NOMO-1 treated with DMSO at 0.1 percent for 48 hours (cell line): ENCODE data around the gene TSPAN9.

ENCODE experiments used
- DNase-seq: peaks from one replicate; lab custom pipeline; 2025; ENCODE audit not compliant: unreplicated experiment; lab: John Stamatoyannopoulos, UW

The TSPAN9 gene

DNA sequence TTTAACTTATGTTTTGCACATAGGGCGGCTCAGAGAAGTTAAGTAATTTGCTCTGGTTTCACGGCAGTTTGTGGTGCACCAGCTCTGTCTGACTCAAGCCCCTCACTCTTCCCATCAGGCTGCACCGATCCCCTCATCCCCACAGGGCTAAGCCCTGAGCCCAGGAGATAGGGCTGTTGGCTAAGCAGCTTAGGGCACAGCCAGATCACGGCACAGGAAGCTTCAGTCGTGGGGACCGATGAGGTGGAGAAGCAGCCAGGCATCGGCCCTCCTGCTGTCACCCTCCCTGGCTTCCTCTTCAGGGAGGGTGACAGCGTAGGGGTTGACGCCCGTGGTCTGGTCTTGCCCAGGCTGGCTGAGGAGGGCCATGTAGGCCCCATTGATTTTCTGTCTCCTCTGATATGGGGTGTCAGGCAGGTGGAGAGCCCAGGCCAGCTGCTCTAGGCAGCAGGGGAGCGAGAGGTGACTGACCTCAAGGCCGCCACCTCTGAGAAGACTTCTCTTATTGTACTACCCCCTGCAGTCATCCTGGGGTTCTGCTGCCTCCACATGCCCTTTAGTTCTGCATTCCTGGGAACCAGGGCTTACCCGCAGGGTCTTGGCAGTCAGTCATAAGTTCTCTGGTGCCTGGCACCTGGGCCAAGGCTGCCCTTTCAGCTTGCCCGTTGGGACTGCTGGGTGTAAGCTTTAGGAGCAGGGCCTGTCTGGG, 166.4 kb downstream of the TSPAN9 start:
- no peak for DNase-seq

DNA sequence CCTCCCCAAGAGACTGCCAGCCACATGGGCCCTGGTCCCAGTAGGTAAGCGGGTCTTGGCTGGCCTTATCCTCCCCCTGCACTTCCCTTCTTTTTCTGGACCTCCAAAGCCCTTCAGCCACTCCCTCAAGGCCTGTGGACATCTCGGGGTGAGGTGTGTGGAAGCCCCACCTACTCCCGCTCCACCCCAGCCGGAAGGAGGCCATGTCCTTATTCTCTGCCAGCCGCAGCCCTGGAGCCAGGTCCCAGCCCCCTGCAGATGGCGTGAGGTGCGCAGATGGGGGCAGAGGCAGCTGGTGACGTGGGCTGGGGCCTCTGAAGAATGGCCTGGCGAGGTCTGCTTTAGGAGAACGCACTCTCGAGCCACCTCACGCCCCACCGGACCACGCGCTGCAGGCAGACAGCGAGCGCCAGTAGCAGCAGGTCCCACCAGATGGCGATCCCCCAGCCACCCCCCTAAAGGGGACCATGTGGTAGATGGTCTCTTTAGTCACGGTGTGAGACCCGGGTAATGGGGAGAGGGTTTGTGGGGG, 167.1 kb downstream of the TSPAN9 start:
- no peak for DNase-seq

DNA sequence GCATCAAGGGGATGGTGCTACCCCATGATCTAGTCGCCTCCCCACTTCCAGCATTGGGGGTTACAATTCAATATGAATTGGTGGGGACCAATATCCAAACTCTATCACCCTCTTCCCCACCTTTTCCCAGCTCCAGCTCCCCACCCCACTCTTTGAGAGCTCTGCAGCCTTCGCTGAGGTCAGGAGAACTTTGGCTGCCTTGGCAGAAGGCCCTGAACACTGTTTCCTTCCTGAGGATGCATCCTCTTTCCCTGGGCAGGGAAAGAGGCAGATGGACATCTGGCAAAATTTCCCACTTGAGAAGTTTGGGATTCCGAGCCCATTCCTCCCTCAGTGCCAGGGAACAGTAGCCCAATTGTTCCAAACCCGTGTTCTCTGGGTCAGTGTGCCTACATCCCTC, 169.1 kb downstream of the TSPAN9 start:
- DNase-seq, result no peak

DNA sequence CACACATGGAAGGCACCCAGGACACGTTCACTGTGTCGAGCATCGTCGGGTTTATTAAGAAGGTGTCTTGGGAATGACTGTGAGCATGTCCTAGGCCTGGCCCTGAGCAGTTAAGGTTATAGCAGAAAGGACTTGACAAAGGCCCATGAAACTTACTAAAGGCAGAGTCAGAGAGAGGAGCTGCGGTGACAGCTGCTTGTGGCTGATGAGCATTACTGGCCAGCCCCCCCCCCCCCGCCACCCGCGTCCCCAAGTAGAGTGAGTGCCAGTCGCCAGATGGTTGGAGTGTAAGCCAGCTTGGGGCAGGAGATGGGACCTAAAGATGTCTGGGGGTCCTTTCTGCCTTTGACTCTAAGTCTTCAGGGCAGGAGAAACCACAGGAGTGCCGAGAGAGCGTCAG, 169.9 kb downstream of the TSPAN9 start:
- DNase-seq, result no peak

DNA sequence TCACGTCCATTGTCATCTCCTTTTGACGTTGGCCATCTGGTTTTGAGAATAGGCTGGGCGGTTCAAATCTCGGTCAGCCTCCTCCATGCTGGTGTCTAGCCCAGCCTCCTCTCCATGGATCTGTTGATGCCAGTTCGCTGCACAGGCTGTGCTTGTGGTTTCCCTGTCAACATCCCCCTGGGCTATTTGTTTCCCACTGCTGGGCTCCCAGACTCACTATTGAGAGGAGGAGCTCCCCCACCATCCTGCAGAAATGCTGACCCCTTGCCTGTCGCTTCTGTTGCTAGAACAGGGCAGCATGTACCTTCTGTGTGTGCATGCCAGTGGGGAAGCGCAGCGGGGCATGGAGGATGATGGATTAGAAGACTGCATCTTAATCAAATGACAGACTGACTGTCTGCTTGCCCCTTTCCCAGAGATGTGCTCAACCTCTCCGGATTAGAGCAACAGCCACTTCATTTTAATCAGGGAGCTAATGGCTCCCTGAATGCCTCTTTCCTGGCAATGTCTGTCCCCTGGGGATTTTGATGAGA, 170.5 kb downstream of the TSPAN9 start:
- DNase-seq, result no peak

DNA sequence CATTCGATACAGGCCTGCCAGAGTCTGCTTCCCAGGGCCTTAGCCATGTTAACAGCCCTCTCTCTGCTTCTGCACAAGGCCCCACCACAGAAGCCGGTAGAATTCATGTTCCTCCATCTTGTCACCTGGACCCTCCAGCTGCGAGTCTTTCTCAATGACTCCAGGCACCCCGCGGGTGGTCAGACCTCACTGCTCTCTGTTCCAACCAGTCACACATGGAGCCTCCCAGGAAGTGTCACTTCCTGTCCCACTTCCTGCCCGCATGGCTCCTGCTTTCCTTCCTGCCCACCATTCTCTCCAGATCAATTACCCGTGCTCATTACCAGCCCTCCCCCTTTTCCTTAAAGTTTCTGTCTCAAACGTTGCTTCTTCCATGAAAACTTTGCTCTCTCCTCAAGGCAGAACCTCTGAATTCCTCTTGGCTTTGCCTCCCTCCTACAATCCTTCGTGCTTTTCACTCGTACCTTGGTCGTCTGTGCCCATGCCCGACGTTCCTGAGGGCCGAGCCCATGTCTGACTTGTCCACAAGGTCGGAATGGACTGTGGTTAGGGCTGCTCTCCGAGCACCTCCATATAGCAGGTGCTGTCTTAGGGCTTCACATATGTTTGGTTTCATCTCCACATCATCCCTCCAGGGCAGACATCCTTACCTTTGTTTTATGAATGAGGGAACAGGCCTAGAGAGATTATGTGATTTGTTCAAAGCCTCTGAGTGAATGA, 172.1 kb downstream of the TSPAN9 start:
- no peak for DNase-seq

DNA sequence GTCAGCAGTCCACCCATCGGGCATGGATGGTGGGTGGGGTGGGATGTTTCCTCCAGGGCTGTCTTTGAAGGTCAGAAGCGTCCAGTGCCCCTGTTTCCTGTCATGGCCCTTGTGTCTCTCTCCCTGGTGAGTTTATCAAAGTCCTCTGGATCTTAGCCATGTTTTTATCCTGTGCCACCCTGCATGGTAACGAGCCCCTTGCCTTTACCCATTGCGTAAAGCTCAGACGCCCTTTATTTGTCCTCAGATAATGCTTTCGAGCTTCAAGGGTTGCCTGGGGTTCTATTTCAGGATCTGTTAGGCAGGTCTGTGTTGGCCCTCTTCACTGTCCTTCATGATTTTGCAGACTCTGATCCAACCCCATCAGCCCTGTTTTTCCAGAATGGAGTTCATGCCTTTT, 172.9 kb downstream of the TSPAN9 start:
- no peak for DNase-seq

DNA sequence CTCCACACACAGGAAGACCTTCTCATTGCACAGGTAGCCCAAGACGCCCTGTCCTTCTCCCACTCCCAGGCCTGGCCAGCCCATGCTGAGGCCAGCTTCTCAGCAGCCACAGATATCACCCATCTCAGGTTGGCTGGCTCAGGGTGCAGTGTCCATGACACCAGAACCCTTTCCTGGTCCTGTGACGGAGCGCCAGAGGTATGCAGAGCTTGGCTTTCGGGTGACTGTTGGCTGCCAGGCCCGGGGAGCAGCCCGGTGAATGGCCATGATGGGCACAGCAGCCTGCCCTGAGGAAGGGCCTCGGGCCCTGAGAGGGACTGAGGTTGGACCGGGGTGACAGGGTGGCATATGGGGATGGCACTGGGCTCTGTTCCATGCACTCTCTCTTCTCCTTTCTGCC, 173.4 kb downstream of the TSPAN9 start:
- no peak for DNase-seq

DNA sequence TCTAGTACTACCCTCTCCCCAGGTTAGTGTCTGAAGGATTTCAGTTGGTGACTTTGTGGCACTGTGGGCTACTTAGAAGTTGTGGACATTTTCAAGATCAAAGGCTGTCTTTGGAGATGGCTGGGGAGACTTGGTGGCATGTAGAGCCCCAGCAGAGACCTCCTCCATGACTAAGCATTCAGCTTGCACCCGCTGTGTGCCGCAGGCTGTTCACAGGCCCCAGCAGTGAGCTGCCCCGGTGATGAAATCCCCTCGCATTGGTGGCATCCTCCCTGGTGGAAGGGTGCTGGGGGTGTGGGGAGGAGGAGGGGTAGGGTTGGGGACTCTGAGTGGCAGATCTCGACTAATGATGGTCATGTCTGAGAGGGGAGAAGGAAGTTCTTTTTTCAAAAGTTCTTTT, 173.9 kb downstream of the TSPAN9 start:
- DNase-seq, result peak; percentile 6

DNA sequence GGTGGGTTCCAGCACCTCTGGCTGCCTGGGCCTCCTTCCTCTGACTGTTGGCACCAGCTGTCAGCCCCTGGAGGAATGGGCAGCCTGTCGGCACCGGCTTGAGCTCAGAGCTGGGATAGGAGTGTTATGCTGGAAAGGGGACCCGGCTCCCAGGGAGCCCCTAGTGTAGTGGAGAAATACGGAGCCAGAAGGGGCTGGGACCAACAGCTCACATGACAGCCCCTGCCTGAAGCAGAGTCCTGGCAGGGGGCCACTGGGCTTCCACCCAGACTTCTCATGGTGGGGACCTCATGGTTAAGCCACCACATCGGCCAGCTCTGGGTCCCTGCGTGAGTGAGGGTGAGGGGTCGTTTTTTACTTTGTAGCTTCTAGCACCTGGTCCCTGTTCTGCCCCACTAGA, 174.5 kb downstream of the TSPAN9 start:
- DNase-seq, result no peak

DNA sequence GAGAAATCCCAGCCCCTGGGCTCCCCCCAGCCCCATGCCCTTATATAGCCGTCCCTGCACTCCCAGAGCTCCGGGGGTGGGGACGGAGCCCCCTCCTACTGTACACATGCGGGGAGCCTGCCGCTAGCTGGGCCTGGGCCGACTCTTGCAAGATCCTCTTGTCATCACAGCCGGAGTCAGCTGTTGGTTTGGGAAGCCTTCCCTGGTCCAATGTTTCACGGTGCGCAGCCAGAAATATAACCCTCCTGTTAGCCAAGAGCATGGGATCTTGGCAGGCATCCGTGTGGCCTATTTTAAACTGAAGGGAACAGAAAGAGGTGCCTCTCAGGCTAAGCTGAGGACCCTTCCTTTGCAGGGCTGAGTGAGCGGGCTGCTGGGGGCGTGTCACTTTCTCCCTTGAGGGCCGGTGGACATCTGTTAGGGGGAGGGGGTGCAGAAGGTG, 175.3 kb downstream of the TSPAN9 start:
- no peak for DNase-seq

DNA sequence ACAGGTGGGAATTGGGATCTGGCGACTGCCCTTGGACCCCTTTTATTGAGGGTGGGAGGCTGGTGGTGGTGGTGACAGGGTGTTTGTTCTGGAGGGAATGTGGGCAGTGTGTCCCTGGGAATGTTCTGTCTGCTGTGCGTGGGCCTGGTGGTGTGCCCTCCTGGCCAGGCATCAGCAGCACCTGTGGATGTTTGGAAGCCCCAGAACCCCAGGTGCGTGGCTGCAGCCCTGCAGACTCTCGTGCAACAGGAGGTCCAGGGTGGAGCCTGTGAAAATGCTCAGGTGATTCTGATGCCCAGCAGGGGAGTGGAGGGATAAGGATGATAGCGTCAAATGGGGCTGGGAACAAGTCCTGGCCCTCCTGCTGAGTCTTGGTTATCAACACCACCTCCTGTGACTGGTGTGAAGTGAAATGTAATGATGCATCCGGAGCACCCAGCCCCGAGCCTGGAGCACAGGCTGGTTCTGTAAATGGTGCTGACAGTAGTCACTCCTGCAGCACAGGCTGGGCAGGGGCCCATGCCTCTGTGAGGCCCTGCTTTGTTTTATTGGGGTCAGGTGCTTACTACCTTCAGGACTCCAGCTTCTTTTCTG, 176.6 kb downstream of the TSPAN9 start:
- no peak for DNase-seq

DNA sequence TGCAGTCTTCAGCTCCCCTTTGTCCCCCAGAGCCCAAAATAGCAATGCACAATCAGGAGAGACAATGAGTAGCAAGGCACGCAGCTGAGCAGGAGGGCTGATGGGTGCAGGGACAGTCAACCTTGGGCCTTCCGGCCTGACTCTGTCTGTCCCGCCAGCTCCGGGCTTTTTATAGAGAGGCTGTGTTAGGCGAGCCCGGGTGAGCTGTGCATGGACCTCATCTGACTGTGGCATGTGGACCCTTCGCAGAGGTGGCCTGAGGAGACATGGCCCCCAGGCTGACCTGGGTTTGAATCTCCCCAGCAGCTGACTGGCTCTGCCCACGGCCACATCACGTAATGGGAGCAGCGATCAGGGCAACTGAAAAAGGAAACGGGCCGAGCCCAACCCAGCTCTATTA, 177.9 kb downstream of the TSPAN9 start:
- DNase-seq, result no peak

DNA sequence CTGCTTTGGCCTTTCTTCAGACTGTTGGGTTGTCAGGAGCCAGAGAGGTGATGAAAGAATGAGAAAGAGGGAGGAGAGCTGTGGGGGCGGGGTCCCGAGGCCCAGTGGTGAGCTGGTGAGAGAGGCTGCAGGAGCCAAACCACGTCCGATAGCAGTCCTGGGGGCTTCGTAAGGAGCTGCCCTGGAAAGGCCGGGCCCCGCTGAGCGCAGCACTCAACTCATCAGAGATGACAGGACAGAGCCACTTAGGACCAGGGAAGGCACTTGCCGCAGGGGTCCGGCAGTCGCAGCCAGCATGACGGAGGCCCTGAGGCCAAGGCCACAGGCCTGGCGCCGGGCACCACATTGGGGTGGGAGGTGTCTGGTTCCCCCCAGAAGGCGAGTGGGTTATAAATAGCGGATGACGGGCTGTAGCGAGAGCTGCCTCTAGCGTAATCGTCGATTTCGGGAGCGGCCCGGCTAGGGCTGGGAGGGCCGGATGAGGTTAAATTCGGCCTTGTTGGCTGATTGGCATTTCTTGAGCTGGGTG, 179.0 kb downstream of the TSPAN9 start:
- DNase-seq, result no peak

DNA sequence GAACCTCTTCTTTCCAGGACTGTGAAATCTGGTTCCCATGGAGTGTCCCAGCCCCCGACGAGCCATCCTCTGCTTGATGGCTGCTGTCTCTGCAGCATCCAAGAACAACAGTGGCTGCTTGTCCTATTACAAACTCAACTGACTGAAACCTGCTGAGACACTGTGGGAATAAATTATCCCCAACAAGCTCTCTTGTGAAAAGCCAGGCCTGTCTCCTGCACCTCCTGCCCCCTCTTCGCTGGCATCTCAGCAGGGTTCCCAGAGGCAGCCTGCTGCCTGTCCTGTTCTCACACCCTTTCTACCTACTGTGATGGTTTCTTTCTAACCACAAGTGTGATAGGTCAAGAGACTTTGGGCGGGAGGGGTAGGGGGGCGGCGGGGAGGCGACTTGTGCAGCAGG, 180.2 kb downstream of the TSPAN9 start:
- no peak for DNase-seq

DNA sequence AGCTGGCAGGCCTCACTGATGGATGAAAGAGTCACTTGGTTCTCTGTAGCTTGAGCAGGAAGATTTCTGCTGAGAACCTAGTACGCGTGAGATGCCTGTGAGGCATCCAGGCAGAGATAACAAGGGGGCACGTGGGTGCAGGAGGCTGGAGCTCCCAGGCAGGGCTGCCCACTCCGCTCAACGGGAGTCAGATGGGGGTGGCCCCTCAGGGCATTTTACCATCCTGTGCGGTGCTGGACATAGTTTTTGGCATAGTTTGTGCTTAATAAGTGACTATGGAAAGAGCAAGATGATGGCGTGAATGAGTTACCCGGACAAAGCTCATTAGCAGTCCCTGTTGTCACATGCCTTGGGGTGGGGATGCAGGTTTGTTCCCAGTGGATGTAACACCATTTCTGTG, 182.8 kb downstream of the TSPAN9 start:
- DNase-seq, result no peak

DNA sequence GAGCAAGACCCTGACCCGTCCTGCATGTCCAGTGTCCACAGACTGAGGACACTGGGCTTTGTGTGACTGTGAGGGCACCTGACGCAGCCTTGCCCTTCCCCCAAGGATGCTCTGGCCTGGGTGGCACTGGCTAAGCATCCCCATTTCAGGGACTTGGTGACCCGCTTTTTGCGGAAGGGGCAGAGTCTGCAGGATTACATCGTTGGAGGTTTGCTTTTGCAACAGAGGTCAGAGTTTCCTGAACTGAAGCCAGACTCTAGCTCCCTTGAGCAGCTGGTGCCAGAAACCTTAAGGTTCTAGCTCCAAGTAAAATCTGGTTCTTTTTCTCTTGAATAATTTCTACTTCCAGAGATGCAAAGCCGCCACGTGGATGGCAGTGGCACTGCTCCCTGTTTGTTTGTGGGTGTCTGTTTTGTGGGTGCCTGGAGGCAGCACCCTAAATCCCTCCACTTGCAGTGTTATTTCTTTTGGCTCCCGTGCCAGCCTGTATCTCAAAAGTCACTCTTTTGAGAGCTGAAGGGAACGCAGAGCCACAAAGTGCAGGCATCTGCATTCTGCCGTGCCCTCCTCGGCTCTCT, 184.7 kb downstream of the TSPAN9 start:
- no peak for DNase-seq

DNA sequence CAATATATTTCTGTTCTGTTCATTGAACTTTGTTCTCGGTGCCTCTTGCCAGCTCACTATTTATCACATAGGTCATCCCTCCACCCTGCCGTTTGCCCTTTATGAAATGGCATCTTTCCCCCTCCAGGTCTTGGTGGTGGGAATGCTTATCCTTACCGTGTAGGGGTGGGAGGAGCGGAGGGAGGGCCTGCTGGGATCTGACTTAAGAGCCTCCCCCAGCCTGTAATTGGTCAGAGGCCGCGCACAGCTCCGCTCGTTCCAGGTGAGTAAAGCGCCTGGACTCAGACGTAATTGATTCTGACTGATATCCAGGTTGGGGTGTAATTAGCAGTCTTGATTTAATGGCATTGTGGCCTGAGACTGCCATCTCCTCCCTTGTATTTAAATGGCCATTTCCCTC, 185.3 kb downstream of the TSPAN9 start:
- no peak for DNase-seq

DNA sequence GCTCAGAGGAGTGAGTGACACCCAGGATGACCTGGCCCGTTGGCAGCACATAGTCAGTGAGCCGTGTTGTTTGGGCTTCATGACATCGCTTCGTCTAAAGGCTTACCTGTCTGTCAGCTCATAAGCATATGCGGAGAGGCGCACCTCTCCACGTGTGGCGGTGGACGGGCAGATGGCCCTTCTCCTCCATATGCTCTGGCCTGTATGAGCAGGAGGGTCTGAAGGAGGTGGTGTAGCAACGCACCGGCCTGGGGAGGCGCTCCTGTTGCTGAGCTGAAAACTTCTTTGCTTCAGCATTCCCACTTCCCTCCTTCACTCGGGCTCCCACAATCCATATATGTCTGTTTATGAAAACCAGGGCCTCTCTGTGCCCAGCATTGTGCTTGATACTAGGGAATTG, 186.1 kb downstream of the TSPAN9 start:
- no peak for DNase-seq

DNA sequence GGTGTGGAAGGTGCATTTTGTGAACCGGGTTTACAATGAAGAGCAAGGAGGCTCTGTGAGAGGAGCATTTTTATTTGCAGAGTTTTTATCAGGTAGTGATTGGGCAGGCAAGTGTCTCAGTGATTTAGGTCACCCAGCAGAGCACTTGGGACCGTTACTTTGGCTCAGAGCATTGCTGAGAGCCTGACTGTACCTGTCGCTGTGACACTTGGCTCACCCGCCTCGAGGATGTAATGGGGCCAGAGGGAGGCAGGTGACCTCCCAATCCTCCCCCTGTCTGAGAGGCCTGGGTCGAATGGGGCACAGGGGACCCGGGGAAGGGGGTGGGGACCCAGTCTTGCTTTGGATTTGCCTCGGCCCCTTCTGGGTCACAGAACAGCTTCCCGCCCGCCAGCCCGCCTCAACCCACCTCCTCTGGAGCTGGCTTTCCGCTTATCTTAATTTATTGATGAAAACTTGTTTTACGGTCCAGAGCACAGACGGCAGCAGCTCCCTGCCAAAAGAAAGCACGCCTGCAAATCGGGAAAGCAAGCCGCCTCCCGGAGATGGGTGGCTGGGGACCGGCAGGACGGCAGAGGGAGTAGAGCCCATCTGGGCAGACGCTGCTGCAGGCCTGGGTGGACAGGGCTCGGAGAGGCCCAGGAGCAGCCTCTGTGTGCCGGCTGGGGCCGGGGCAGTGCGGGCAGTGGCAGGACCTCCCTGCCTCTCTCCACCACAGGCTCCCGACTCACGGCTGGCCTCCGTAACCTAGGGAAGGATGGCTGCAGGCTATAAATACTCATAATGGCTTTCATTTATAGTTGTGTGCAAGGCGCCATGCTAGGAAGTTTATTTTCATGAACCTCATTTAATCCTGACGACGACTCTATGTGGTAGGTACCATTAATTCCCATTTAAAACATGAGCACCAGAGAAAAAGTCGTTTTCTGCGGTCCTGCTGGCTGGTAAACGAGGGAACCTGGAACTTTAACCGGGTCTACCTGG, 187.1 kb downstream of the TSPAN9 start:
- DNase-seq, result no peak
